NCI-H2196 (cell line): ENCODE measurements around the gene PACS1.

Experiments used
- DNase-seq: peaks from one replicate; lab custom pipeline; 2025; ENCODE audit not compliant: unreplicated experiment; lab: John Stamatoyannopoulos, UW

PACS1 gene

DNA sequence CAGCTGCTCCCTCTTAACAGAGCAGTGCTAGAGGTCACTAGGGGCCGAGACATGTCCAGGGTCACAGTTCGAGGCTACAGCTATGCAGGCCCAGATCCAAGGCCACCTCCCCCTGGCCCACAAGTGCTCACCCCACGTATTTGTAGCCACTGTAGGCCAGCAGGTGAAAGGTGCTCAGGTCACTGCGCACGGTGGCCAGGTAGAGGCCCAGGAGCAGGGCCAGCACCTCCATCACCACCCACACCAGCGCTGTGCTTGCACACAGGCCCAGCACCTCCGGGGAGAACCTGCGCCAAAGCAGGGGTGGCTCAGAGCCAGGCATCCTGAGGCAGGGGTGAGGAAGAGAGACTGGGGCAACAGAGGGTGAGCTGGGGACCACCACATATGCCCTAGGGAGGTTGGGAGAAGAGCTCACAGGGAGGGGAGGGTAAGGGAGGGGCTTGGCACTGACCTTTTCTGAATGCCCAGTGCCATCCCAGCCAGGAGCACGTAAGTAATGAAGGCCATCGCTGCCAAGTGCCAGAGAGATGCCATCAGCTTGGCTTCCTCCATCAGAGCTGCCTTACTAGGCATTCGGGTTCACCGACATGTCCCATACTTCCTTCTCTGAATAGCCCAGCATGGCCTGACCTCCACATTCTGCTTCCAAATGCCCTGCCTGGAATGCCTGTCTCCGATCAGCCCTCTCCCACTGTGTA lies 215.3 kb downstream of the PACS1 start:
- no peak for DNase-seq

DNA sequence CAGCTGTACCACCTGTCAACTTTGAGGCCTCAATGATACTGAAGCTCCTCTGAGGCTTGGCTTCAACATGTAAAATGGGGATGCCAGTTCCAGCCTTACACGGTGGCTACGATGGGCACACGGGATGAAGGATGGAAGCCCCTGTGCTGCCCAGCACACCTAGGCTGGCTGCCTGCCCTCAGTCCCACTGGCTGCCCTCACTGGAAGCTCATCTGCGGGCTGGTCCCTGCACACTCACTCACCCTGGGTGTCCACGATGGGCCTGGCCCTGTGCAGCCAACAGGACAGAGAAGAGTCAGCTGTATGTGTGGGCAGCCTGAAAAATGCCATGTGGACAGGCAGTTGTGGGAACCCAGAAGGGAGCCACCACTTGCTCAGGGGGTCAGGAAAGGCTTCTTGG lies 216.6 kb downstream of the PACS1 start:
- DNase-seq = no peak

- no peak for DNase-seq
These were observed 217.3 kb downstream of the PACS1 start for GRCh38 chr11:66287211-66287888.

GRCh38 chr11:66287889-66288670 lies 218.0 kb downstream of the PACS1 start:
- no peak for DNase-seq

DNA sequence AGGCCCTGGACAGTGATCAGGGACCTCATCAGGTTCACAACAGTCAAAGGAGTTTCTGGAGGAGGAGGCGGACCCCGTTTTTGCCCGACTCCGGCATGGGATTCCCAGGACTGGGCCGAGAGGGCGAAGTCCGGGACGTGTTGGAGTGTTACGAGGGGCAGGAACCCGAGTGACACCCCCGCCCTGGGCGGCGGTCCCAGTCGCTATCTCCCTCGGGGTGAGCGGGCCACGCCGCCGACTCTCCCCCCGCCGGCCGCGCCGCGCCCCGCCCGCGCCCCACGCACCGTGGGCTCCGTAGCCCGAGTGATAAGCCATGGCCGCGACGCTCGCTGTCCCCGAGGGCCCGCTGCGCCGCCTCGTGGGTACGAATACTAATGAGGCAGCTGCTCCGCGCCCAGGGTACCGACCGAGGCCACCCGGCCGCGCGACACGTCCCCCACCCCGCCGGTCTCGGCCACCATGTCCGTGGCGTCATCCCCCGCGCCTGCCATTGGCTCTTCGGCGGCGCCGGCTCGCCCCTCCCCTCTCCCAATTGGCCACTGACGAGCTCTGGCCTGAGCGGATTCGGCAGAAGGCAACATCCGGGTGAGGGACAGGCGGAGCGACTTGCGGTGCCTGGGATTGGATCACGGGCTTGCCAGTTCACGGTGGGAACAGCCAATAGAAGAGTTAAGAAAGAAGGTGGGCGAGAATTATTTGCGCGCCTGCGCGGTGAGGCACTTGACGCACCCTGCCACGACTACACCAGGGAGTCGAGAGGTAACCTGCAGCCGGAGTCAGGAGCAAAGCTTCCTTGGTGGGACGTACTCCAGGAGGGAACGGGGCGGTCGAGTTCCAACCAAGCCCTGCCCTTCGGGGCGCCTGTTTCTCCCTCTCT lies 218.8 kb downstream of the PACS1 start, which contains the start of gene YIF1A:
YIF1A (minus strand) TSS at position 473 of the 877 bp plus-strand sequence; CDS start at position 315, 158 bp downstream.
- DNase-seq = peak; percentile 98

DNA sequence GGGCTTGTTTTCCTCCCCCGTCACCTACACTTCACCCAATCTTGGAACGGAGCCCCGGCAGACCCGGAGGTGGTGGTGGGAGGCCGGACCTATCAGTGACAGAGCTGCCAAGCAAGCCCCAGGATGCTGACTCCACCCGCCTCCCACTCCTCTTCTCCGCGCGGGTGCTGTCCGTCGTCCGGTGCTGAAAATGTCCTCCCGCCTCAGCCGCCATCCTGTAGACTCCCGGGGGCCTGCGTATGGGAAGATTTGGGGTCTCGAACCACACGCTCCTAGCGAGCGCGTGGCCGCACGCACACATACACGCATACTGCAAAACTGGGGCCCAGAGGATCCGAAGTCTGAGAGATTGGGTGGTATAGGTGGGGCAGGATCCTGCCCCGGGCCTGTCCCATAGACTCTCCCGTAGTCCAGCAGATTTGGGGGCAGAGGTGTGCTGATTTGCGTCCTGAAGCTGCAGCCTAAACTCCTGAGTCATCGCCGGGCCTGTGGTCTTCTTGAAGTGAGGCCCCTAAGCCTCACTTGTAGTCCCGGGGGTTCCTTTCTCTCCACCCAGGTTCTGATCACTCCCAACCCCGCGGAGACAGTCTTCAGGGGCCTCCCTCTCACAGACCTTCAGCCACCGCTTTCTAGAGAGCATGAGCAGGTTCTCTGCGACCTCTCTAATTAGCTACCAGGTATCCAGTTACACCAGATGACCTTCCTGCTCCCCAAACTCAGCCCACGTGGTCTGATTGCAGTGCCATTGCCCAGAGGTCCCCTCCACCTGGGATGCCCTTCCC lies 219.7 kb downstream of the PACS1 start:
- no peak for DNase-seq

DNA sequence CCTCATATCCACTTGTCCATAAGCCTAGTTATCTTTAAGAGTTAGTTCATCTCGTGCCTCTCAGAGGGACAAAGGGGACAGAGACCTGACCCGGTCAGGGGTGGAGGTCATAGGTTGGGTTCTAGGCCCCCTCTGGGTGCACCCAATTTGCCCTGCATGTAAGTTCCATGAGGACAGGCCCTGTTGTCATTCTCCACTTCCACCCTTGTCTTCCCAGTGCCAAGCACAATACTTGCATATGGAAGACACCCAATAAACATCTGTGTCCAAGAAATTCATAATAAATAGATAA lies 220.2 kb downstream of the PACS1 start:
- no peak for DNase-seq

DNA sequence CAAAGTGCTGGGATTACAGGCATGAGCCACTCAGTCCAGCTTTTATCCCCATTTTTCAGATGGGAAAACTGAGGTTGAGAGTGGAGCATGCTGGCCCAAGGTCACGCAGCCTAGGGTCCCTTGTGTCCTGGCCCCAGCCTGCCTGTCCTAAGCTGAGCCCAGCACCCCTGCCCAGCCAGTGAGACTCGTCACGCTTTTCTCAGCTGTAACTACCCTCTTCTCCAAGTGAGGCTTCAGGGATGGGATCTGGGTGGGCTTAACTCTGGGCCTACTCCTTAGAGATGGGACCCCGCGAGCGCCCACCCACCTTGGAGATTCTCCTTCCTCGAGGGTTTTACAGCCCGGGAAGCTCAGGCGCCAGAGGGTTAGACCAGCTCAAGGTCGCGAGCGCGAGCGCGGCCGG lies 221.2 kb downstream of the PACS1 start:
- DNase-seq = no peak

DNA sequence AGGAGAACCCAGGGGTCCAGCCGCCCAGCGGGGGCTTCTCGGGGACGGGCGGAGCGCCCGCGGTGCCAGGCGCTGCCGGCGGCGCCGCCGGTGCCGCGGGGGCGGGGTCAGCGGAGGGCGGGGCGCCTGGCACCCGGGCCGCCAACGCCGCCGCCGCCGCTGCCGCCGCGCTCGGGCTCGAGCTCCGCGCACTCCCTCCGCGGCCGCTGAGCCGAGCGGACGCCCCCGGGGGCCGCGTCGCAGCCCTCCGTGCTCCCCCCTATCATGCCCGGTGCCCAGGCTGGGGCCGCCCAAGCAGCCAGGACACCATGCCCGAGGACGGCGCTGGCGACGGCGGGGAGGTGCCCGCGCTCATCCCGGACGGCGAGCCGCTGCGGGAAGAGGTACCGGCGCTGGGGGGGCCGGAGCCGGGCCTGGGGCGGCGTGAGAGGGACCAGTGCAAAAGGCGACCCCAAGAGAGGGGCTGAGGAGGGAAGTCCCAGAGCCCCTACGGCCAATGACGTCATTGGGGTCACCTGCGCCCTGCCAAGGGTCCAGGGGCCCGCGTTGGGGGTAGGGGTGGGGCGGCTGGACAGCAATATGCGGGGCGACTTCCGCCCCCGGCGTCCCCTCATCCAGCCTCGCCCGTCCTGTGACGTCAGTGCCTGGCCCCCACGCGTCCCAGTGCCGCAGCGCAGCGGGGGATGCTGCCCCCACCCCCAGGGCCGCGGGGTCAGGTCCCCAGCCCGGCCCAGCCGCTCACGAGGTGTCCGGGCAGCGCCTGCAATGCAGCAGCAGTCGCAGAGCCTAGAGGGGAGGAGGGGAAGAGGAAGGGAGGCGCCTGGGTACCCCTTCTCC lies 221.9 kb downstream of the PACS1 start, which contains the start of gene TMEM151A:
TMEM151A (plus strand) TSS at position 189 of the 837 bp plus-strand sequence; CDS start at position 309, 120 bp downstream.
- peak; percentile 53 for DNase-seq

GRCh38 chr11:66292543-66293332 lies 222.7 kb downstream of the PACS1 start:
- no peak for DNase-seq

GRCh38 chr11:66293352-66293751 lies 223.3 kb downstream of the PACS1 start:
- DNase-seq = no peak

DNA sequence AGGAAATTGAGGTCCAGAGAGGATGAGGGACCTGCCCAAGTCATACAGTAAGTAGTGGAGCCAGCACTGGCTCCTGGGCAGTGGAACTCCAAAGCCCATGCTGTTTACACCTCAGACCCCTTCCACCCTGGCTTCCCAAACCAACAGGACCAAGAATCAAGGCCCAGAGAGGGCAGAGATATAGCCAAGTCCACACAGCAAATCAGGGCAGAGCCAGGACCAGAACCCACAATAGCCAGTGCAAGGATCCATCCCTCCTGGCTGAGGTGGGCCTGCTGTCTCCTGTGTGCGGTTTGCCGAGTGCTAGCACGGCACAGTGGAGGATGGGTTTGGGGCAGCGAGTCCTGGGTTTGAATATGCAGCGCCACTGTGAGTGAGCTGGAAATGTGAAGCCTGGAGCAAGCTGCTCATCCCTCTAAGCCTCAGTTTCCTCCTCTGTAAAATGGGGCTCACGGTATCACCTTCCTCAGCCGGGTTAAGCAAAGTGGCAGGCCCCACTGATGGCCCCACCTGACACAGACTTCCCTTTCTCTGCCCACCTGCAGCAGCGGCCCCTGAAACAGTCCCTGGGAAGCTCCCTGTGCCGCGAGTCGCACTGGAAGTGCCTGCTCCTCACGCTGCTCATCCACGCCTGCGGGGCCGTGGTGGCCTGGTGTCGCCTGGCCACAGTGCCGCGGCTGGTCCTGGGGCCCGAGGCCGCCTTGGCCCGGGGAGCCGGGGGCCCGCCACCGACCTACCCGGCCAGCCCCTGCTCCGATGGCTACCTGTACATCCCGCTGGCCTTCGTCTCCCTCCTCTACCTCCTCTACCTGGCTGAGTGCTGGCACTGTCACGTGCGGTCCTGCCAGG lies 223.9 kb downstream of the PACS1 start:
- DNase-seq = no peak
